ENCODE data around the gene UFC1.

The UFC1 gene

DNA sequence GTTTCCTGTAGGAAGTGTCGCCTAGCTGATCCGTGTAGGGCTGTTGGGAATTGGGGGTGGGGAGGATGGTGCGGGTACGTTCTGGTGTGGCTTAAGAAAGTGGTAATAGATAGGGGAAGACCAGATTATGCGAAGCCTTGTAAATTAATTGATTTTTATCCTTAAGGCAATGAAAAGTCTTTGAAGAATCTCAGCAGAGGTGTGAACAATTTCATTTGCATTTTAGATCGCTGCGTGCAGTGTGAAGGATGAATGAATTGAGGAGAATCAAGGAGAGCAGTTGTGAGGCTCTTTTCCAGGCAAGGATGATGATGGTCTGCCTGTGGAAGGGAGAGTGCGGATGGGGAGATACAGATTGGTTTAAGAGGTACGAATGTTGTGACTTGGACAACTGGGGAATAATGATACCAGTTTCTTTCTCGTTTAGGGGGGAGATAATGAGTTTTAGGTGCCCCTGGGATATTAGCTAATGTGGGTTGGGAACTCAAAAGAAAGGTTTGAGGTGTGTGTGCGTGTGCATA is 20.5 kb upstream of the UFC1 start:
- no peak for DNase-seq (ENCODE audit: low read depth)

DNA sequence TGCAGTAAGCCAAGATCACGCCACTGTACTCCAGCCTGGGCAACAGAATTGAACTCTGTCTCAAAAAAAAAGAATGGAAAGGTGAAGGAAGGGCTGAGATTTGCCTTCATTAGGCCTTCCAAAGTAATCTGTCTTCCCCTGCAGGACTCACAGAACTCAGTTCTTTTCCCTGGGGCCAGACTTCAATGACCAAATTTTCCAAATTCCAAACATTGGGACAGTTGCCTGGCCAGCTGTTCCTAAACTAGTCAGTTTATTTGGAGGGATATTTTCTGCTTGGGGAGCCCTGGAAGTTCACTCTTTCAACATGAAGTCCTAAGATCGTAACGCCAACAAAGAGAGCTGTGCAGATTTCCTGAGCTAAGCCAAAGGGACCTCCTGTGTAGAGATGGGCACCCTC is 15.9 kb upstream of the UFC1 start:
- no peak for DNase-seq (ENCODE audit: low read depth)

DNA sequence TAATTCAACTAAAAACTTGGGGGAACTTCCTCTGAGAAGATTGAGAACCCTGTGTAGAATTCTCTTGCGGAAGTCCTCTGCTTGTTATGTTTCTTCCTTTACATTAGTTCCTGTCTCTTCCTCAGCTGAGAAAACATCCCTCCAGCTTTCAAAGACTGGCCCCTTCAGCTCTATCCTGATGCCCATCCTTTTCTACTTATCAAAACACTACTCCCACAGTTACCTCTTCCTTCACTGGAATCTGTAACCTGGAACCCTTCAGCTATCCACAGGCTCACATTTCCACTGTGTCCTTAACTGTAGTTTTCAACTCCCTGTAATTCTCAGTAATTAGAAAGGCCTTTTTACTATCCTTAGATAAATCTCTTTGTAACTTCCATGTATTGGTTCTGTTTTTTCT is 15.3 kb upstream of the UFC1 start:
- DNase-seq (ENCODE audit: low read depth) = no peak

DNA sequence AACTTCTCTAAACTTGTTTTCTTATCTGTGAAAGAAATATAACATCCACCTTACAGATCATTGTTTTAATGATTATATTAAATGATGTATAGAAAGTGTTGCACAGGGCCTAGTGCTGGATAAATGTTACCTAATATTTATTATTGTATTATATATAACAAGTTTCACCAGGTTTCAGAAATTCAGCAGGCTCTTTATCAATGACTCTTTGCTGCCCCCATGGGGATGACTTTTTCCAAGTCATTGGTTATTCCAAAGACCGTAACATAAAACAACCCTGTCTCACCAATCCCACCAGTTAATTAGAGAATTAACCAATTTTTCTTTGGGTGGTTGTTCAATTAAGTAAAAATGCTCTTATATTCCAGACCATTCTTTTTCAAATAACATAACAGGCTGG is 14.0 kb upstream of the UFC1 start:
- no peak for DNase-seq (ENCODE audit: low read depth)

- DNase-seq (ENCODE audit: low read depth) = no peak
These were observed 12.9 kb upstream of the UFC1 start for GRCh38 chr1:161140755-161141400.

GRCh38 chr1:161145832-161146231 is 7.9 kb upstream of the UFC1 start:
- DNase-seq (ENCODE audit: low read depth) = no peak

GRCh38 chr1:161153176-161153575 is 602 bp upstream of the UFC1 start:
- DNase-seq (ENCODE audit: low read depth) = no peak

GRCh38 chr1:161157867-161158266 is 4.1 kb downstream of the UFC1 start:
- DNase-seq (ENCODE audit: low read depth) = no peak

GRCh38 chr1:161158316-161159010 is 4.7 kb downstream of the UFC1 start:
- DNase-seq (ENCODE audit: low read depth) = no peak

- DNase-seq (ENCODE audit: low read depth) = peak; percentile 87
These were observed 5.5 kb downstream of the UFC1 start, which contains the start of gene USP21 for GRCh38 chr1:161159087-161159912. TSS of gene USP21 (plus strand) at chr1:161159500. CDS start at chr1:161160641, 1,141 bp downstream.

DNA sequence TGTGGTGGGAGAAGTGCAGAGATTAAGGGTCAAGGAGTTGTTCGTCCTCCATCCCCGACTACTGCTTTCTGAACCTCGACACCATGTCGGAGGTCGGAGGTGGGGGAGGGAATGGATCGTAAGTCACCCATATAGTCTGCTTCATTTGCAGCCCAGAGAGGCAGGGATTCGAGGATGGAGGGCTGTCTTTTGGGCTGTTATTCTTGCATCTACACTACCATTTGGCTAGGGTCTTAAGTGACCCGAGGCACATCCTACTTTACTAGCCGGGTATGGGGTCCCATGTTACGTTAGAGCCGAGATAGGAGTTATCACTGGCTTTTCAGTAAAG is 6.1 kb downstream of the UFC1 start:
- DNase-seq (ENCODE audit: low read depth) = no peak

DNA sequence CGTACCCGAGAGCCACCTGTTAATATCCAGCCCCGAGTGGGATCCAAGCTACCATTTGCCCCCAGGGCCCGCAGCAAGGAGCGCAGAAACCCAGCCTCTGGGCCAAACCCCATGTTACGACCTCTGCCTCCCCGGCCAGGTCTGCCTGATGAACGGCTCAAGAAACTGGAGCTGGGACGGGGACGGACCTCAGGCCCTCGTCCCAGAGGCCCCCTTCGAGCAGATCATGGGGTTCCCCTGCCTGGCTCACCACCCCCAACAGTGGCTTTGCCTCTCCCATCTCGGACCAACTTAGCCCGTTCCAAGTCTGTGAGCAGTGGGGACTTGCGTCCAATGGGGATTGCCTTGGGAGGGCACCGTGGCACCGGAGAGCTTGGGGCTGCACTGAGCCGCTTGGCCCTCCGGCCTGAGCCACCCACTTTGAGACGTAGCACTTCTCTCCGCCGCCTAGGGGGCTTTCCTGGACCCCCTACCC is 6.9 kb downstream of the UFC1 start:
- DNase-seq (ENCODE audit: low read depth) = no peak

GRCh38 chr1:161161652-161162051 is 7.9 kb downstream of the UFC1 start:
- no peak for DNase-seq (ENCODE audit: low read depth)

DNA sequence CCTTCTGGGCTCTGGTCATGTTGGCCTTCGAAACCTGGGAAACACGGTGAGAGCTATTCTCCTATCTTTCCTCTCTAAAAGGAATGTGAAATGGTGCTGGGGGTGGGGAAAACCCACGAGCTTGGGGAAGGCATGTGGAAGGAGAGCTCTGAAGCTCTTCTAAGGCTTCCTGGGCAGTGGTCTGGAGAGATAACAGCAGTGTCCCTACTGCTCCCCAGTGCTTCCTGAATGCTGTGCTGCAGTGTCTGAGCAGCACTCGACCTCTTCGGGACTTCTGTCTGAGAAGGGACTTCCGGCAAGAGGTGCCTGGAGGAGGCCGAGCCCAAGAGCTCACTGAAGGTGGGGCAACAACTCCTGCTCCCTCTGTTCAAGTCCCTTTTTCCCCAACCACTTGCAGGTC is 8.3 kb downstream of the UFC1 start:
- no peak for DNase-seq (ENCODE audit: low read depth)

DNA sequence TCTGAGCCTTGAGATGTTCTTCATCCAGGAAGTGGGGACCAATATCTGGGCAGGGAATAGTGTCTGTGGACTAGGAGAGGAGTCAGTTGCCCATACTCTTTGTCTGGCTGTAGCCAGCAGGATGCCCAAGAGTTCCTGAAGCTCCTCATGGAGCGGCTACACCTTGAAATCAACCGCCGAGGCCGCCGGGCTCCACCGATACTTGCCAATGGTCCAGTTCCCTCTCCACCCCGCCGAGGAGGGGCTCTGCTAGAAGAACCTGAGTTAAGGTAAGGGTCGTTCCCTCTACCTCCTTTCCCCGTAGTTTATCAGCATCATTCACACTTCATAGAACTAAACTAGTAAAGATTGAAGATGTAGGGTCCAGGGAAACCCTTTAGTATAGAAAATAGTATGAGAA is 9.0 kb downstream of the UFC1 start:
- no peak for DNase-seq (ENCODE audit: low read depth)

DNA sequence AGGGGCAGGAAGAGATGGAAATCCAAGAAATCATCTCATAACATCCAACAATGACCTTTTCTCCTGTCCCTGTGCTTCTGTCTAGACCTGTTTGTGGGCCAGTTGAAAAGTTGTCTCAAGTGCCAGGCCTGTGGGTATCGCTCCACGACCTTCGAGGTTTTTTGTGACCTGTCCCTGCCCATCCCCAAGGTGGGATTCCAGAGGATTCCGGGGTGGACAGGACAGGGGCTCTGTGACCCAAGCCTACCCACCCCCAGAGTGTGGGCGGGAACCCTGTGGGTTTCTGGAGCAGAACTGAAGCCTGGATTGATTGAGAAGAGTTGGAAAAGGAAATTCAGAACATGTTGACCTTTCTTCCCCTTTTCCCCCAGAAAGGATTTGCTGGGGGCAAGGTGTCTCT is 10.0 kb downstream of the UFC1 start:
- DNase-seq (ENCODE audit: low read depth) = no peak

DNA sequence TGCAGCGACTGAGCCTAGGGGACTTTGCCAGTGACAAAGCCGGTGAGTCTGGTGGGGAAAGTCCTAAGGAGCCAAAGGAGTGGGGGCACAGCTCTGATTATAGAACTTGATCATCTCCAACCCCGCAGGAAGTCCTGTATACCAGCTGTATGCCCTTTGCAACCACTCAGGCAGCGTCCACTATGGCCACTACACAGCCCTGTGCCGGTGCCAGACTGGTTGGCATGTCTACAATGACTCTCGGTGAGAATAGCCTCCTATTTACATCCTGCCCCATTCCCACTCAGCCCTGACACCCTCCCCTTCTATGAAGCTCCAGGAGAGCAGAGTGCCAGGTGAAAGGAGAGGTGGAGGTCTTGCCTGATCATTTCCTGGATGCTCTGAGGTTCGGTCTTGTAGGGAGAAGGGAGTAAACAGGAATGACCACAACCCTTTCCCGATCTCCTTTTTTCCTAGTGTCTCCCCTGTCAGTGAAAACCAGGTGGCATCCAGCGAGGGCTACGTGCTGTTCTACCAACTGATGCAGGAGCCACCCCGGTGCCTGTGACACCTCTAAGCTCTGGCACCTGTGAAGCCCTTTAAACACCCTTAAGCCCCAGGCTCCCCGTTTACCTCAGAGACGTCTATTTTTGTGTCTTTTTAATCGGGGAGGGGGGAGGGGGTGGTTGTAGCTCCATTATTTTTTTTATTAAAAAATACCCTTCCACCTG is 11.3 kb downstream of the UFC1 start:
- no peak for DNase-seq (ENCODE audit: low read depth)

- DNase-seq (ENCODE audit: low read depth) = peak; percentile 85
These were observed 12.2 kb downstream of the UFC1 start, which contains the start of gene PPOX for GRCh38 chr1:161165742-161166668. TSS of gene PPOX (plus strand) at chr1:161166426. CDS start at chr1:161166848, 422 bp downstream.

DNA sequence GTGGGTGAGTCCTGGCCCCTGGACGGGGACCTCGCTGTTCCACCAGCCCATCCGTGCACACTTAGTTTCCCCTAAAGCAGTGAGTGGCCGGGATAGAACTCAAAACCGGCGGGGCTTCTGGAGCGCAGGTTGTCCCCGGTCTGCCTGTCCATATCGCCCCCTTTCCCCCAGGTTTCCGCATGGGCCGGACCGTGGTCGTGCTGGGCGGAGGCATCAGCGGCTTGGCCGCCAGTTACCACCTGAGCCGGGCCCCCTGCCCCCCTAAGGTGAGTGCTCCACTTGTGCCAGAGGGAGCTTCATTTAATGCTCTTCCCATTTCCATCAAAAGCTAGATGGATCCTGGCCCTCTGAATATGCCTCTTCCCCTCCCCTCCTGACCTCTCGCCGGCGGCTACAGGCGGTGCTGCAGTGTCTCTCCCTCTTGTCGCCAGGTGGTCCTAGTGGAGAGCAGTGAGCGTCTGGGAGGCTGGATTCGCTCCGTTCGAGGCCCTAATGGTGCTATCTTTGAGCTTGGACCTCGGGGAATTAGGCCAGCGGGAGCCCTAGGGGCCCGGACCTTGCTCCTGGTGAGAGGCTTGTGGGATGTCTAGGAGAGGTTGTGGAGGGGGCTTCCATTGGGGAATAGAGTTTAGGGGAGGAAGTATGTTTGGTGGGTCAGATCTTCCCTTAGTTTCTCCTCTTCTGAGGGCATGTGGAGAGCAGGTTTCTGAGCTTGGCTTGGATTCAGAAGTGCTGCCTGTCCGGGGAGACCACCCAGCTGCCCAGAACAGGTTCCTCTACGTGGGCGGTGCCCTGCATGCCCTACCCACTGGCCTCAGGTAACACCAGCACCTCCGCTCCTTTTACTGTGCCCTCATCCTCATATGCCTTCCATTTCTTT is 13.1 kb downstream of the UFC1 start:
- DNase-seq (ENCODE audit: low read depth) = no peak

DNA sequence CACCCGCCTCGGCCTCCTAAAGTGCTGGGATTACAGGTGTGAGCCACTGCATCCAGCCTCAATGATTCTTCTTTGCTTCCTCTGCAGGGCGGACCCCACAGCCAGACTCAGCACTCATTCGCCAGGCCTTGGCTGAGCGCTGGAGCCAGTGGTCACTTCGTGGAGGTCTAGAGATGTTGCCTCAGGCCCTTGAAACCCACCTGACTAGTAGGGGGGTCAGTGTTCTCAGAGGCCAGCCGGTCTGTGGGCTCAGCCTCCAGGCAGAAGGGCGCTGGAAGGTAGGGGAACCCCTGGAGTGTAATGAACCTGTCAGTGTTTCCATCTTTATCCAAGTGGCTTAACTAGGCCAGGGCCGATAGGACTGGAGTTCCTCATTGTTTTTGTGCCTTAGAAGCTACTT is 15.1 kb downstream of the UFC1 start:
- DNase-seq (ENCODE audit: low read depth) = no peak

Measured in stimulated activated CD8-positive, alpha-beta memory T cell treated with anti-CD3 and anti-CD28 coated beads, Interleukin-12 subunit alpha, Interleukin-12 subunit beta, amount 100 ng/mL, for 1 hour (primary cell).